GM19025 (cell line): ENCODE data around the gene TBR1.

Experiments
- ATAC-seq: cut with Tn5 transposase; IDR thresholded peaks from one replicate; pipeline ENCODE4 v1.9.1; 2021; ENCODE audit warnings: mild to moderate bottlenecking, low read depth, moderate library complexity; ENCODE audit not compliant: unreplicated experiment

TBR1 gene

GRCh38 chr2:161414042-161415033 is 1.8 kb upstream of the TBR1 start:
- ATAC-seq: peak; percentile 47

DNA sequence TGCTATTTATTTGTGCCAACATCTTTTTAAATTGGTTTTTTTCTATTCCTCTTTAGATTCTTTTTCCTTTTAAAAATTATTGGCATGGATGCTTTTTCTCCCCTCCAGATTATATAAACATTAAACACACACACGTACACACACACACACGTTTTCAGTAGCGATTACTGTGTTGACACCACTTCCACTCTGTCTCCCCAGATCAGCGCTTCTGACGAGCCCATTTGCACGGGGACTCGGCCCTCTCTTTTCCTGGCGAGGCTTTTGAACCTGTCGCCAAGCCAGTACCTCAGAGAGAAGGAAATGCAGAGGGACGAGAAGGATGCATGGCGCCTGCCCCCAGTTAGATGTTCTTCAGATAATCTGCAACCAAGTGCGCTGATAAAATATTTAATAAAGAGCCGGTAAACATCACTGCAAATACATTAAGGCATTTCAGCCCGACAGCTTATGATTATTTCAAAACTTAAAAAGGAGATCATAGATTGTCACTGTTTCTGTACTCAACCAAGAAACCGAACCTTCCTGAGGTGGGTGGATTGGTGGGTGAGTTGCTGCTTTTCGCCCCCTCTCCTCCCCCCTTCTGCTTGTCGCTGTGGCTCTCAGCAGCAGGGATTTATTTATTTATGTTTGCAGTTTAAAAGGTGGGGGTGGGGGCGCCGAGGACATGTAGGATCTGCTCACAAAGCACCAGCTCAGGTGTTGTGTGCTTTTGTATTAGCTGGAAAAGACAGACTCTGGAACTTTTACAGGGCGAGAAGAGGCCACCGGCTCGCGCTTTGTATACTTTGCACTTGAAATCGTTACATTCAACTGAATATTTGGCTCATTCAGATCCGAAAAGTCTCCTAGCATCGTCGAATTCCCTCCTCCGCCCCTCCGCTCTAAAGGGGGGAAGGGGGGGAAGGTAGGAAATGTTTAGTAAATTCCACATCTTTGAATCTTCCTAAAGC is 787 bp upstream of the TBR1 start:
- peak; percentile 20 for ATAC-seq

GRCh38 chr2:161416708-161417437 is 776 bp downstream of the TBR1 start:
- no peak for ATAC-seq

DNA sequence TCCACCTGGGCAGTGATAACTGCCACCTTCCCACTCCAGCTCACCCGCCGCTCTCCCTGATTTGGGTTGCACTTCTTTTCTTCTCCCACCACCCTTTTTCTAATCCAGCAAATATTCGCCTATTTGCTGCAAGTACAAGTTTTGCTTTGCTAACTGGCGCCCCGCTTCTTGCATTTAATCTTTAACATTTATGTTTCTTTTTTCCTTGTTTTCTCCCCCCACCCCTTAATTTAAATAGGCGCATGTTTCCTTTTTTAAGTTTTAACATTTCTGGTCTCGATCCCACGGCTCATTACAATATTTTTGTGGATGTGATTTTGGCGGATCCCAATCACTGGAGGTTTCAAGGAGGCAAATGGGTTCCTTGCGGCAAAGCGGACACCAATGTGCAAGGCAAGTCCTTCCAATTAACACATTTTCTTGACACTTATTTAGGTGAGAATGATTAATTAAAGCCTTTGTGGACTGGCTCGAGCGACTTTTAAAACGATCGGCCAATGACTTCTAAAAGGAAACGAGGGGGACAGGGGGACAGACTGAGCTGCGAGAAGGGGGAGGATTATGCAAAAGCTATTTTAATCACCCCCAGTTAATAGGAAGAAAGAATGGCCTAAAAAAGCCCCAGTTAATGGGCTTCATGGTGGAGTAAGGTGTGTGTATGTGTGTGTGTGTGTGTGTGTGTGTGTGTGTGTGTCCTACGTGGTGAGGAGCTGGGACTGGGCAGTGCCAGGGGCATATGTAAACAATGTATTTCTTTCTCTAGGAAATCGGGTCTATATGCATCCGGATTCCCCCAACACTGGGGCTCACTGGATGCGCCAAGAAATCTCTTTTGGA is 1.6 kb downstream of the TBR1 start:
- no peak for ATAC-seq

DNA sequence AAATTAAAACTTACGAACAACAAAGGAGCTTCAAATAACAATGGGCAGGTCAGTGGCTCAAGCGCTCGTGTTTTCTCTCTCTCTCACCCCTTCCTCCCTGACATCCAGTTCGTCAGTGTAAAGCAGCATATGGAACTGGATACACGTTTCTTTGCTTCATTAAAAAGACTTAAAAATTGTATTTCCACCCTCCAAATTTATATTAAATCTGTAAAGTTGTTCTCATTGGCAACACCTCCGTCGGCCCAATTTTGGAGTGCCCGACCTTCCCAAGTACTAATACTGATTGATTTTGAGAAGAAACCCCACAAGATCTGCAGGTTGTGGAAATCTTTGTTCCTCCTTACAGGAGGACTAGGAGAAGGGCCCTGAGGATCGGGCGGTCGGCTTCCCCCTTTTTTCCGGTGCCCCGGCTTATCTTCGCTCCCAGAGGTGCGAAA is 2.2 kb downstream of the TBR1 start:
- no peak for ATAC-seq

DNA sequence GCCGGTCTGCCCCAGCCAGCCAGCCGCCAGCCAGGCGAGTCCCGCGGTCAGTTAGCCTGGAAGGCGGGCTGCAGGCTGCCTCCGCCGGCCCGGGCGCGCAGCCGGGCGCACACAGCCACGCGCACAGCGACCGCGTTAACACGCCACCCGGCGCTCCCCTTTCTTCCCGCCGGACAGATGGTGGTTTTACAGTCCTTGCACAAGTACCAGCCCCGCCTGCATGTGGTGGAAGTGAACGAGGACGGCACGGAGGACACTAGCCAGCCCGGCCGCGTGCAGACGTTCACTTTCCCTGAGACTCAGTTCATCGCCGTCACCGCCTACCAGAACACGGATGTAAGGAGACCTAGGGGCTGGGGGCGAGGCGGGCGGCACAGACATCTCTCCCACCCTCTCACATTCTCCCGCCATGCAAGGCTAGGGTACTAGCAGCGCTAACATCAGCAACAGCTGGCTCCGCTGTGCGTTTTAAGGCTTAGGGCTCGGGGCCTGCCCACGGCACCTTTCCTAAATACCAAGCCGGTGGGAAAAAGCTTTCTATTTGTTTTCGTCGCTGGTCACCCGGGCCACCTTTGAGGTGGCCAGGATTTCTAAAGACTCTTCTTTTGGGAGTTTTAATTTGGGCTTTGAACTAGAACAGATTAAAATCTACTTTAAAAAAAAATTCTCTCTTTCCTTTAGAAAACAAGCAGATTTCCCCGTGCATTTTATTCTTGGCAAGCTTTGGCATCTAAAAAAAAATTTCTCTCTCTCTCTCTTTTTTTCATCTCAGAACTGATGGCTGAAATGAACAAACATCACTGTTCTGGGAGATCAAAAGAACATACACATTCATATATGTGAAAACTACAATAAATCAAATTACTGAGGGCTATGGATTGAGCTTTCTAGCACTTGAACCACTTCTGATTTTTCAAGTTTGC is 2.9 kb downstream of the TBR1 start:
- no peak for ATAC-seq

GRCh38 chr2:161419638-161420190 is 3.6 kb downstream of the TBR1 start:
- no peak for ATAC-seq

DNA sequence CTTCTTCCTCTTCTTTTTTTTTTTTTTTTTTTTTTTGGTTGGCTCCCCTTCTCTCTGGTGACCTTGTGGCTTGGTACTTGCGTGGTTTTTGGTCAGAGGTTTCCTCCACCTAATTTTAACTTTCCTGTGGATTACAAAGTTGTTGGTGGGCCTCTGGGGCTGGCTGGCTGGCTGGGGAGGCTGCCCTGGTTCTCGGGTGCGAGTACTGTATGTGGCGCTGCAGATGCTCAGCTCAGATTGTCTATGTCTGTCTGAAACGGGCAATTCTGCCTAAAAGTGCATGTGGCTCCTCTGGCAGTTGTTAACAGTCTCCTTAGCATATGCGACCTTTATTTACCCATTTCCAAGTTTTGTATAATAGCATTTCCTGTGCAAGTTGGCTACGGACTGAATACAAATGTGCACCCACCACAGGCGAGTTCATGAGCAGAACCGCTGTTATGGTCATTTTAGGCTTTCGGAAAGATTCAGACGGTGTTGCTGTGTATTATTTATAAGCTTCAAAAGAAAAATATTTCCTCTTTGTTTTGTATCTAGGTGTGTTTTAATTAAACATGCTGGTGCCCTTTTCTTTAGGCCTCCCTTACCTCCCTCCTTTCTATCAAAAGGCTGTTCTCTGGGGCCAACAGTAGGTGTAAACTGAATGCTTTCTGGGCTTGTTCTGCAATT is 4.4 kb downstream of the TBR1 start:
- no peak for ATAC-seq

GRCh38 chr2:161421686-161422085 is 5.6 kb downstream of the TBR1 start:
- ATAC-seq: no peak

- no peak for ATAC-seq
Measured at GRCh38 chr2:161422816-161423403, 6.8 kb downstream of the TBR1 start.

DNA sequence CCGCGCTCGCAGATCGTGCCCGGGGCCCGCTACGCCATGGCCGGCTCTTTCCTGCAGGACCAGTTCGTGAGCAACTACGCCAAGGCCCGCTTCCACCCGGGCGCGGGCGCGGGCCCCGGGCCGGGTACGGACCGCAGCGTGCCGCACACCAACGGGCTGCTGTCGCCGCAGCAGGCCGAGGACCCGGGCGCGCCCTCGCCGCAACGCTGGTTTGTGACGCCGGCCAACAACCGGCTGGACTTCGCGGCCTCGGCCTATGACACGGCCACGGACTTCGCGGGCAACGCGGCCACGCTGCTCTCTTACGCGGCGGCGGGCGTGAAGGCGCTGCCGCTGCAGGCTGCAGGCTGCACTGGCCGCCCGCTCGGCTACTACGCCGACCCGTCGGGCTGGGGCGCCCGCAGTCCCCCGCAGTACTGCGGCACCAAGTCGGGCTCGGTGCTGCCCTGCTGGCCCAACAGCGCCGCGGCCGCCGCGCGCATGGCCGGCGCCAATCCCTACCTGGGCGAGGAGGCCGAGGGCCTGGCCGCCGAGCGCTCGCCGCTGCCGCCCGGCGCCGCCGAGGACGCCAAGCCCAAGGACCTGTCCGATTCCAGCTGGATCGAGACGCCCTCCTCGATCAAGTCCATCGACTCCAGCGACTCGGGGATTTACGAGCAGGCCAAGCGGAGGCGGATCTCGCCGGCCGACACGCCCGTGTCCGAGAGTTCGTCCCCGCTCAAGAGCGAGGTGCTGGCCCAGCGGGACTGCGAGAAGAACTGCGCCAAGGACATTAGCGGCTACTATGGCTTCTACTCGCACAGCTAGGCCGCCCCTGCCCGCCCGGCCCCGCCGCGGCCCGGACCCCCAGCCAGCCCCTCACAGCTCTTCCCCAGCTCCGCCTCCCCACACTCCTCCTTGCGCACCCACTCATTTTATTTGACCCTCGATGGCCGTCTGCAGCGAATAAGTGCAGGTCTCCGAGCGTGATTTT is 7.6 kb downstream of the TBR1 start:
- ATAC-seq: no peak

GRCh38 chr2:161424394-161424769 is 8.3 kb downstream of the TBR1 start:
- no peak for ATAC-seq

DNA sequence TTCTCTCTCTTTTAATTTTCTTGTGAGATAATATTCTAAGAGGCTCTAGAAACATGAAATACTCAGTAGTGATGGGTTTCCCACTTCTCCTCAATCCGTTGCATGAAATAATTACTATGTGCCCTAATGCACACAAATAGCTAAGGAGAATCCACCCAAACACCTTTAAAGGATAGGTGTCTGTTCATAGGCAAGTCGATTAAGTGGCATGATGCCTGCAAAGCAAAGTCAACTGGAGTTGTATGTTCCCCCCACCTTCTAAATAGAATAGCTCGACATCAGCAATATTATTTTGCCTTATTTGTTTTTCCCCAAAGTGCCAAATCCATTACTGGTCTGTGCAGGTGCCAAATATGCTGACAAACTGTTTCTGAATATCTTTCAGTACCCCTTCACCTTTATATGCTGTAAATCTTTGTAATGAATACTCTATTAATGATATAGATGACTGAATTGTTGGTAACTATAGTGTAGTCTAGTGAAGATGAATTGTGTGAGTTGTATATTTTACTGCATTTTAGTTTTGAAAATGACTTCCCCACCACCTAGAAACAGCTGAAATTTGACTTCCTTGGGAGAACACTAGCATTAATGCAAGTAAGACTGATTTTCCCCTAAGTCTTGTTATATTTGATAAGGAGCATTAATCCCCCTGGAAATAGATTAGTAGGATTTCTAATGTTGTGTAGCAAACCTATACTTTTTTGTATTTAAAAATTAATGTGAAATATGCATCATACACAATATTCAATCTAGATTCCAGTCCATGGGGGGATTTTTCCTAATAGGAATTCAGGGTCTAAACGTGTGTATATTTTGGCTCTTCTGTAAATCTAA is 9.0 kb downstream of the TBR1 start:
- ATAC-seq: no peak

DNA sequence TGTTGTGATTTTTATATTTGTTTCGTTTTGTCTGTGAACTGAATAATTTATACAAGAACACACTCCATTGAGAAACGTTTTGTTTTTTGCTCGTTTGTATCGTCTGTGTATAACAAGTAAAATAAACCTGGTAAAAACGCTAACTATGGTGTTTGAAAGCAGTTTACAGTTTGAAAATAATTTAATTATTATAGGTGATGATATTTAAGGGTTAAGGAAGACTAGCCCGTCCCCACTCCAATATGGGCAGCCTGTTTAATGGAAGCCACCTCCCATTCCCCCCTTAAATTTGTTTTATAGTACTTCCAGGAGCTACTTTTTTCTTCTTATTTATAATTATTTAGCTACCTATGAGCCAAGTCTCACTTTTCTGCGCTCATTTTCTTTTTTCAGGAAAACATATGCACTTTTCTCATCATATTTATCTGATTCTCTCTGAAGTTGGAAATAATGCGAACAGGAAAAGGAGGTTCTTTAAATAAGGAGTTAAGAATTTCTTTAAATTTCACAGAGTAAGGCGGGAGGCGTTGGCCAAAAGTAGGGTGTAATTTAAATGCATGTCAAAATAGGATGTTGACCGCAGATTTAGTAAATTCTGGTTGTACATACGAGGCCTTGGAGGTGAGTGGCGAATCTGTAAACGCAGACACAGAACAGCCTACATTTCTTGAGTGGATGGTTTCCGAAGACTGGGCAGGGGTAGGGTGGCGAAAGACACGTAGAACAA is 9.8 kb downstream of the TBR1 start:
- ATAC-seq: no peak

GRCh38 chr2:161426455-161426921 is 10.4 kb downstream of the TBR1 start:
- ATAC-seq: no peak
